NCI-H1105 (cell line): Measurements from ENCODE around the gene ADARB1.

ENCODE experiments used
- DNase-seq: peaks from one replicate; lab custom pipeline; 2025; lab: John Stamatoyannopoulos, UW

ADARB1 gene

GRCh38 chr21:45093035-45093532 lies 18.7 kb downstream of the ADARB1 start:
- no peak for DNase-seq

GRCh38 chr21:45094412-45094811 lies 20.0 kb downstream of the ADARB1 start:
- DNase-seq = no peak

- DNase-seq = no peak
Measured at GRCh38 chr21:45095505-45095904, 21.1 kb downstream of the ADARB1 start.

- no peak for DNase-seq
Measured at GRCh38 chr21:45096217-45096616, 21.8 kb downstream of the ADARB1 start.

GRCh38 chr21:45097827-45098387 lies 23.5 kb downstream of the ADARB1 start:
- DNase-seq = no peak

GRCh38 chr21:45098867-45099266 lies 24.5 kb downstream of the ADARB1 start:
- DNase-seq = no peak

- no peak for DNase-seq
Measured at GRCh38 chr21:45099571-45099970, 25.2 kb downstream of the ADARB1 start.

GRCh38 chr21:45100866-45101265 lies 26.5 kb downstream of the ADARB1 start:
- DNase-seq = no peak

- DNase-seq = no peak
Measured at GRCh38 chr21:45102391-45102932, 28.1 kb downstream of the ADARB1 start.

- DNase-seq = no peak
Measured at GRCh38 chr21:45103971-45104520, 29.7 kb downstream of the ADARB1 start.

GRCh38 chr21:45104560-45104959 lies 30.2 kb downstream of the ADARB1 start:
- DNase-seq = no peak

GRCh38 chr21:45105906-45106485 lies 31.6 kb downstream of the ADARB1 start:
- DNase-seq = no peak

GRCh38 chr21:45108034-45108790 lies 33.8 kb downstream of the ADARB1 start:
- no peak for DNase-seq

- no peak for DNase-seq
Measured at GRCh38 chr21:45108808-45109781, 34.7 kb downstream of the ADARB1 start.

GRCh38 chr21:45109831-45110492 lies 35.6 kb downstream of the ADARB1 start:
- DNase-seq = no peak

GRCh38 chr21:45110873-45111624 lies 36.7 kb downstream of the ADARB1 start:
- DNase-seq = no peak

GRCh38 chr21:45111703-45112102 lies 37.3 kb downstream of the ADARB1 start:
- no peak for DNase-seq

GRCh38 chr21:45112371-45112770 lies 38.0 kb downstream of the ADARB1 start:
- DNase-seq = no peak

GRCh38 chr21:45113543-45113942 lies 39.2 kb downstream of the ADARB1 start:
- DNase-seq = no peak

GRCh38 chr21:45114072-45114471 lies 39.7 kb downstream of the ADARB1 start:
- DNase-seq = no peak
